ENCODE data around the gene DENND1C.
"Not testable (repeated sequence)": the region's sequence is repeated elsewhere in the genome, so short reads cannot be mapped to it uniquely, and the experiment has no call there.

DENND1C gene

DNA sequence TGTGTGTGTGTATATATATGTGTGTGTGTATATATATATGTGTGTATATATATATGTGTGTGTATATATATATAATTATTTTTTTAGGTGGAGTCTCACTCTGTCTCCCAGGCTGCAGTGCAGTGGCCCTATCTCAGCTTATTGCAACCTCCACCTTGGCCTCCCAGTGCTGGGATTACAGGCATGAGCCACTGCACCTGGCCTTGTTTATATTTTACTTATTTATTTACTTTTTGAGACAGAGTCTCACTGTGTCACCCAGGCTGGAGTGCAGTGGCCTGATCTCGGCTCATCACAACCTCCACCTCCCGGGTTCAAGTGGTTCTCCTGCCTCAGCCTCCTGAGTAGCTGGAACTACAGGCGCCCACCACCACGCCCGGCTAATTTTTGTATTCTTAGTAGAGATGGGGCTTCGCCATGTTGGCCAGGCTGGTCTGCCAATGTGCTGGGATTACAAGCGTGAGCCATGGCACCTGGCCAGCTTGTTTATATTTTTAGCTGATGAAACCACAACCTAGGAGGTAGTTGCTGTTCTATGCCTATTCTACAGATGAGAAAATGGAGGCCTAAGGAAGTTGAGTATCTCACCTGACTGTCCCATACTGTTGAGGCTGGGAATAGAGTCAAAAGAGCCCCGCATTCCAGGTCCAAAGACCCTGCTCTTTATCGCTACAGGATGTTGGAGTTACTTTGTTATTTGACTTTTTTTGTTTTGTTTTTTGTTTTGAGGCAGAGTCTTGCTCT, 26.6 kb upstream of the DENND1C start:
- DNase-seq (ENCODE audit: low spot score), result not testable (repeated sequence)

DNA sequence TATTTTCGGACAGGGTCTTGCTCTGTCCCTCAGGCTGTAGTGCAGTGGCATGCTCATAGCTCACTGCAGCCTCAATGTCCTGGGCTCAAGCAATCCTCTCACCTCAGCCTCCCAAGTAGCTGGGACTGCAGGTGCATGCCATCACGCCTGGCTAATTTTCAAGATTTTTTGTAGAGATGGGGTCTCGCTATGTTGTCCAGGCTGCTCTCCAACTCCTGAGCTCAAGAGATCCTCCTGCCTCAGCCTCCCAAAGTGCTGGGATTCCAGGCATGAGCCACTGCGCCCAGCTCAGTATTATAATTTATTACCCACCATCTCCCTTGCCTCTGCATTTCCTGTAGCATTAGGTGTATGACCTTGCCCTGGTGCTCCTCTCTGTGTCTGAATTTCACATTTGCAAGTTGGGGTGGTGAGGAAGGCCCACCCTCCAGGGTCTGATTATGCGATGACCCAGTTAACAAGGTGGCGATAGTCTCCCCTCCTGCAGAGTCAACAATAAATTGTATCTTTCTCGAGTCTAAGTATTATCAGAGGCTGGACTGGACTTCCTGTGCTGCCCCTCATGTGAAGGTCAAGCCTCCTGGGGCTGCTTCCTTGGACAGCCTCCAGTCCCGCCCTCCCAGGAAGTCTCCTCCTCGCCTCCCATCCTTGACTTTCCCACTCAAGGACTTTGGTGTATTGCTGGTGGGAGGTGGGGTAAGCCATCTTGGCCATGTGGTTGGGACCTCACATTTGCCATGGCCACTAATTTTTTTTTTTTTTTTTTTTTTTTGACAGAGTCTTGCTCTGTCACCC, 22.0 kb upstream of the DENND1C start:
- no peak for DNase-seq (ENCODE audit: low spot score)

DNA sequence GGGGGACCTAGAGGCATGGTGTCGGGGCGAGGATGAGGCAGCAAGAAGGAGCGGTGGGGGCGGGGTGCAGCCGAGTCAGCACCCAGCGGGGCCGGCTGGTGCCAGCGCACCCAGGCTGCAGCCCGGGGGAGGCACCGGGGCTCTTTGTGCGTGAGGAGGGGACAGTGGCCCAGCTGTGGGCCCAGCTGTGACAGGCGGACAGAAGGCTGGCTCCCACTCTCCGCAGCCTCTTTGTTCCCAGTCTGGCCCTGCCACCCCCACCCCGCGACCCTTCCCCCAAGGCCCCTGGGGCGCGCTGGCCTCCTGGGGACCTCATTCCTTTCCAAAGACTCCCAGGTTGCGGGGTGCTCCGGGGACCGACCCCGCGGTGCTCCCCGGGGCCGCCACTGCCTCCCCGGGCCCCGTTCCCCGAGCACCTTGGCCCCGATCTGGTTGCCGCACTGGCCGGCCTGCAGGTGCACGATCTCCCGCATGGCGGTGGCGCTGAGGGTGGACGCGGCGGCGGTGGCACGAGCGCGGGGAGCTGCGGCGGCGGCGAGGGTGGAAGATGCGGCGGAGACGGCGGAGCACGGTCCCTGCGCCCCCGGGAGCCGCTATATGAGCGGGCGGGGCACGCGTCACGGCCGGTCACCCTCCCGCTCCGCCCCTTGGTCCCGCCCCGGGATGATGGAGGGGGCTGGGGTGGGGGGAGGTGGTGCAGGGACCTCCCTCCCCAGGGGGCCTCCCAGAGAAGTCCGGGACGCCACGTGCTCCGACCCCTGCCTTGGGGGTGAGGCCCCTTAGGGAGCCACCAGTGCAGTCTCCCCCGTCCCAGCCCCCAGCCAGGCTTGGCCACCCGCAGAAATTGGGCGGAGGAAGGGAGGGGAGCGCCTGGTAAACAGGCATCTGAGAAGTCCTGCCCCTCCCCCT, 20.4 kb upstream of the DENND1C start, which contains the start of gene TUBB4A:
Gene TUBB4A (minus strand): TSS at position 570 of the 909 bp plus-strand sequence. CDS start 97 bp downstream, at position 473.
- DNase-seq (ENCODE audit: low spot score), result no peak

DNA sequence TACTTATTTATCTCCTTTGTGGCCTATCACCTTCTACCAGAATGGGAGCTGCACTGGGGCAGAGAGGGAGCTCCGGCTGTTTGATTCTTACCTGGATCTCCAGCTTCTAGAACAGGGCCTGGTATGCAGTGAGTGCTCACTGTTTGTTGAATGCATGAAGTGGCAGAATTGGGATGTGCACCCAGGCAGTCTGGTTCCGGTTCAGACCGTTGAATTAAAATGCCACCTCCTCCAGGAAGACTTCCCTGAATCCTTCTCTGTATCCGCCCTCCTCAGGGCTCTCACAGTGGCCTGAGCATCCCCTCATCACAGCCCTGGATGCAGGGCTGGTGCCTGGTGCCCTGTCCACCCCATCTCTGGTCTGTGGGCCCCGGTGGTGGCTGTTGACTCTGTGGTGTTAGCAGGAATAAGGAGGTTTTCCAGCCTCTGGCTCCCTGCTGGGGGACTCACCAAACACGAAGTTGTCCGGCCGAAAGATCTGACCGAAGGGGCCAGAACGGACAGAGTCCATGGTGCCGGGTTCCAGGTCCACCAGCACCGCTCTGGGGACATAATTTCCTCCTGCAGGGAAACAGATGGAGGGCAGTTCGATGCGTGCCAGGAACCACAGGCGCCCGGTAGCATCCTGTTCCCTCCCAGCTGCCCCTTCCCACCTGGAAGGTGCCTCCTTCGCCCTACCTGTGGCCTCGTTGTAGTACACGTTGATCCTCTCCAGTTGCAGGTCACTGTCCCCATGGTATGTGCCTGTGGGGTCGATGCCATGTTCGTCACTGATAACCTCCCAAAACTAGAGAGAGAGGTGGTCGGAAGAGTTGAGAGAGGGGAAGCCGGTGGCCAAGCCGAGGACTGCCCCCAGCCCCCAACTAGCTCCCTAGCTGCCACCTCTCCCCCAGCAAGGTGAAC, 19.5 kb upstream of the DENND1C start:
- DNase-seq (ENCODE audit: low spot score), result no peak

DNA sequence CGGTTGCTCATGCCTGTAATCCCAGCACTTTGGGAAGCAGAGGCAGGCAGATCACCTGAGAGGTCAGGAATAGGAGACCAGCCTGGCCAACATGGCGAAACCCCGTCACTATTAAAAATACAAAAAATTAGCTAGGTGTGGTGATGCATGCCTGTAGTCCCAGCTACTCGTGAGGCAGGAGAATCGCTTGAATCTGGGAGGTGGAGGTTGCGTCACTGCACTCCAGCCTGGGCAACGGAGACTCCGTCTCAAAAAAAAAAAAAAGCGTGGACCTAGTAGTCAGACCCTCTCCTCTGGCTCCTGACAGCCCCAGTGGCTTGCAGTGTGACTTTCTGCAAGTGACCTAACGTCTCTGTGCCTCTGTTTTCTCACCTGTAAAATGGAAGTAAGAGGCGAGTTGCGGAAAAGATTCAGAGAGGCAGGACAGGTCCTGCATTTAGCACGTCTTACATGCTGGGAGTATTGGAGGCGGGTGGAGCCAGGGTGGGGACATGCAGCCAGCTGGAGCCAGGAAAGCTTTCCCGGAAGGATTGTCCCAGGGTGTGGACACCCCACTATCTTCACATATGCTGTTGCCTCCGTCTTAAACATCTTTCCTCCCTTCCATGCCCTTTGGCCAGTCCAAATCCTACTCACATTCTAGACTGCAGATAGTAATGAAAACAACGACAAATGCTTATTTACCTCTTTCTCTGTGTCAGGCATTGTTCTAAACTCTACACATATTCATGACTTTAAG, 17.6 kb upstream of the DENND1C start:
- no peak for DNase-seq (ENCODE audit: low spot score)

DNA sequence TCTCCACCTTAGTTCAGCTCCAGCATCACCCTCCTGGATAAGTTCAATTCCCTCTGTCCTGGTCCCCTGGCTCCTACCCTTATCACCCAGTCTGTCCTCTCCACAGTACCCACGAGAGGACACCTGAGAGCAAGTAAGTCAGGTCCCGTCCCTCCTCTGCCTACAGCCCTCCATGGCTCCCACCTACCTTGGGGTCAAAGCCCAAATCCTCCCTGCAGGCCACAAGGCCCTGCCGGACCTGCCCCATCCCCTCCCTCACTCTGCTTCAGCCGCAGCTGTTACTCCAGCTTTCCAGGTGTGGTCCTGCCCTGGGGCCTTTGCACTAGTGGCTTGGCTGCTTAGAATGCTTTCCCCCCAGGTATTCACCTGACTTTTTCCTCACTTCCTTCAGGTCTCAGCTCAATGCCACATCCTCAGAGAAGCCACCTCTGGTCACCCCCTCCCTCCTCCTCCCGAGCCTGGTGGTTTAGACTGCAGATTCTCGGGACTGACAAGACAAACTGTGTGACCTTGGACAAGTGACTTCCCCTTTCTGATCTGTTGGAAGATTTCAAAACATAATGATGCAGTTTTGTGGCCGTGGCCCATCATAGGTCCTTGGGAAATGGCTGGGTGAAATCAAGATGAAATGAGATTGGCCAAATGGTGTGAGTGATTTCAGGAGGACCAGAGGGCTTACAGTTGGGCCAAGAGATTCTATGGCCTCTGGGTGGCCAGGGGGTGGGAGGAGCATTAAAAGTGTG, 16.9 kb upstream of the DENND1C start:
- no peak for DNase-seq (ENCODE audit: low spot score)

DNA sequence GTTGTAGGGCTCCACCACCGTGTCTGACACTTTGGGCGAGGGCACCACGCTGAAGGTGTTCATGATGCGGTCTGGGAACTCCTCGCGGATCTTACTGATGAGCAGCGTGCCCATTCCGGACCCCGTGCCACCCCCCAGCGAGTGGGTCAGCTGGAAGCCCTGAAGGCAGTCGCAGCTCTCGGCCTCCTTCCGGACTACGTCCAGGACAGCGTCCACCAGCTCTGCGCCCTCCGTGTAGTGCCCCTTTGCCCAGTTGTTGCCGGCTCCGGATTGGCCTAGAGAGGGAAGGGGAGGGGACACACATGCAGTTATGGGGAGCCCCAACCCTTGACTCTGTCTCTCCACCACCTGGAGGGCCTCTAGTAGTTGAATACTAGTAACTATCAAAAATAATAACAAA, 14.4 kb upstream of the DENND1C start:
- no peak for DNase-seq (ENCODE audit: low spot score)

- no peak for DNase-seq (ENCODE audit: low spot score)
These were observed 12.9 kb upstream of the DENND1C start for GRCh38 chr19:6494438-6495036.

- no peak for DNase-seq (ENCODE audit: low spot score)
These were observed 10.4 kb upstream of the DENND1C start for GRCh38 chr19:6491802-6492592.

DNA sequence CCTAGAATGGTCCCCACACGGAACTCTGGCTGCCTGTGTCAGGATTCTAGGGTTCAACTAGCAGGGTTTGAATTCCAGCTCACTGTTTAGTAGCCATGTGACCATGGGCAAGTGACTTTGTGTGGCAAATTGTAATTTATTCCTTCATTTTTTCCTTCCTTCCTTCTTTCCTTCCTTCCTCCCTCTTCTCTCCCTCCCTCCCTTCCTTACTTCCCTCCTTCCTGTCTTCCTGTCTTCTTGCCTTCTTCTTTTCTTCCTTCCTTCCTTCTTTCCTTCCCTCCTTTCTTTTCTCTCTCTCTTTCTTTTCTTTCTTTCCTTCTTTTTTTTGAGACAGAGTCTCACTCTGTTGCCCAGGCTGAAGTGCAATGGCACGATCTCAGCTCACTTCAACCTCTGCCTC, 8.5 kb upstream of the DENND1C start:
- DNase-seq (ENCODE audit: low spot score), result no peak

GRCh38 chr19:6489278-6490061, 7.9 kb upstream of the DENND1C start:
- no peak for DNase-seq (ENCODE audit: low spot score)

DNA sequence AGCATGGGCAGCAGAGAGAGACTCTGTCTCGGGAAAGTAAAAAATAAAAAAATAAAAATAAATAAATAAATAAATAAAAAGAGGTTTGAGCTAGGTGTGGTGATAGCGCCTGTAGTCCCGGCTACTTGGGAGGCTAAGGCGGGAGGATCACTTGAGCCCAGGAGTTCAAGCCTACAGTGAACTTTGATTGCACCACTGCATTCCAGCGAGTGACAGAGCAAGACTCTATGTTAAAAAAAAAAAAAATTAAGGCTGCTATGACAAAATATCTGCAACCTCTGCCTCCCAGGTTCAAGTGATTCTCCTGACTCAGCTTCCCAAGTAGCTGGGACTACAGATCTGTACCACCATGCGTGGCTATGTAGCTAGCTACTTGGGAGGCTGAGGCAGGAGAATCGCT, 3.2 kb upstream of the DENND1C start:
- DNase-seq (ENCODE audit: low spot score), result no peak

- no peak for DNase-seq (ENCODE audit: low spot score)
These were observed 2.6 kb upstream of the DENND1C start for GRCh38 chr19:6484230-6484629.

DNA sequence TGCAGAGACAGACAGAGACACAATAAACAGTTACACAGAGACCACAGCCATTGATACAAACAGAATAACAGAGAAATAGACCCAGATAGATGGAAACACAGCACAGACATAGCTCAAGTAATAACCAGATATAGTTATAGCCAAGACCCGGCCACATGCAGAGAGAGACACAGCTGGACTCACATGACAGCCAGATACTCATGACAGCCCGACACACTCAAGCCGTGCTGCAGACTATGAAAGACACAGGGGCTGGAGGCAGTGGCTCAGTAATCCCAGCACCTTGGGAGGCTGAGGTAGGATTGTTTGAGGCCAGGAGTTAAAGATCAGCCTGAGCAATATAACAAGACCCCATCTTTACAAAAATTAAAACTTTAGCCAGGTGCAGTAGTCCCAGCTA, 1.6 kb upstream of the DENND1C start:
- DNase-seq (ENCODE audit: low spot score), result no peak

GRCh38 chr19:6482343-6482686, 728 bp upstream of the DENND1C start:
- no peak for DNase-seq (ENCODE audit: low spot score)

- no peak for DNase-seq (ENCODE audit: low spot score)
These were observed 655 bp downstream of the DENND1C start for GRCh38 chr19:6480848-6481415.

GRCh38 chr19:6479836-6480398, 1.7 kb downstream of the DENND1C start:
- DNase-seq (ENCODE audit: low spot score), result no peak

All from AG08395 (cell line).